ENCODE results near the gene GABARAP.
"Not testable (repeated sequence)": the region's sequence is repeated elsewhere in the genome, so short reads cannot be mapped to it uniquely, and the experiment has no call there.

Gene GABARAP

GRCh38 chr17:7246779-7247178, 4.5 kb upstream of the GABARAP start:
- TF ChIP-seq CTCF (conservative IDR thresholded peaks at IDR 0.05; ENCODE audit: low read length) = no peak

GRCh38 chr17:7243838-7244237, 1.6 kb upstream of the GABARAP start:
- not testable (repeated sequence) for DNase-seq (ENCODE audit: low read depth); H3K4me3 ChIP-seq (ENCODE audit: low read length)

More at GRCh38 chr17:7246779-7247178, 4.5 kb upstream of the GABARAP start:
- DNase-seq (ENCODE audit: low read depth) = no peak
- no peak overlapping the region for H3K4me3 ChIP-seq (ENCODE audit: low read length)

- no peak for DNase-seq (ENCODE audit: low read depth)
- no peak for TF ChIP-seq CTCF (conservative IDR thresholded peaks at IDR 0.05; ENCODE audit: low read length)
- H3K4me3 ChIP-seq (ENCODE audit: low read length) = peak overlapping the region; percentile 100
Observed at GRCh38 chr17:7243453-7243729, 1.1 kb upstream of the GABARAP start.

- TF ChIP-seq CTCF (conservative IDR thresholded peaks at IDR 0.05; ENCODE audit: low read length) = no peak
- peak overlapping the region; percentile 100 for H3K4me3 ChIP-seq (ENCODE audit: low read length)
- peak; percentile 97 for DNase-seq (ENCODE audit: low read depth)
Observed at GRCh38 chr17:7242717-7243452, 636 bp upstream of the GABARAP start.

GRCh38 chr17:7241090-7241733, 1.0 kb downstream of the GABARAP start:
- no peak for TF ChIP-seq CTCF (conservative IDR thresholded peaks at IDR 0.05; ENCODE audit: low read length)
- H3K4me3 ChIP-seq (ENCODE audit: low read length) = peak overlapping the region; percentile 100
- peak; percentile 36 for DNase-seq (ENCODE audit: low read depth)

- H3K4me3 ChIP-seq (ENCODE audit: low read length) = peak overlapping the region; percentile 100
- no peak for DNase-seq (ENCODE audit: low read depth)
- TF ChIP-seq CTCF (conservative IDR thresholded peaks at IDR 0.05; ENCODE audit: low read length) = no peak
Observed at GRCh38 chr17:7240375-7240774, 1.9 kb downstream of the GABARAP start.

GRCh38 chr17:7239091-7240027, 2.9 kb downstream of the GABARAP start, which contains the start of gene PHF23:
Gene PHF23, minus strand, starts transcription at chr17:7239457. Its CDS starts 178 bp downstream, at chr17:7239279.
- peak within 1 kb of the TSS; percentile 100 for H3K4me3 ChIP-seq (ENCODE audit: low read length)
- TF ChIP-seq CTCF (conservative IDR thresholded peaks at IDR 0.05; ENCODE audit: low read length) = no peak

More at GRCh38 chr17:7239091-7240027, 2.9 kb downstream of the GABARAP start, which contains the start of gene PHF23:
- peak; percentile 99 for DNase-seq (ENCODE audit: low read depth)
